T-helper 2 cell (primary cell): ENCODE results near the gene PSMG3.

Experiments used
- DNase-seq, 5 experiments: peaks; one replicate each; pipeline versions ENCODE4 v3.0.0 to v3.0.0-alpha.2; 2012 to 2022

PSMG3 gene

DNA sequence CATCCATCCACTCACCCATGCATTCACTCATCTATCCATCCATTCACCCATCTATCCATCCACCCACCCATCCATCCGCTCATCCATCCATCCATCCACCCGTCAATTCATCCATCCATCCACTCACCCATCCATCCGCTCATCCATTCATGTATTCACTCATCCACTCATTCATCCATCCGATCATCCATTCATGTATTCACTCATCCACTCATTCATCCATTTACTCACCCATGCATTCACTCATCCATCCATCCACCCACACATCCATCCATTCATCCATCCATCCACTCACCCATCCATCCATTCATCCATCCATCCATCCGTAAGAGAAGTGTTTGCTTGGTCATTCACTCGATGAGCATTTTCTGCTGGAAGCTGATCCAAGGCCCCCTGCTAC is 8.7 kb upstream of the PSMG3 start:
- no peak for DNase-seq

- DNase-seq: no peak
These were observed 6.9 kb upstream of the PSMG3 start for GRCh38 chr7:1576521-1577253.

DNA sequence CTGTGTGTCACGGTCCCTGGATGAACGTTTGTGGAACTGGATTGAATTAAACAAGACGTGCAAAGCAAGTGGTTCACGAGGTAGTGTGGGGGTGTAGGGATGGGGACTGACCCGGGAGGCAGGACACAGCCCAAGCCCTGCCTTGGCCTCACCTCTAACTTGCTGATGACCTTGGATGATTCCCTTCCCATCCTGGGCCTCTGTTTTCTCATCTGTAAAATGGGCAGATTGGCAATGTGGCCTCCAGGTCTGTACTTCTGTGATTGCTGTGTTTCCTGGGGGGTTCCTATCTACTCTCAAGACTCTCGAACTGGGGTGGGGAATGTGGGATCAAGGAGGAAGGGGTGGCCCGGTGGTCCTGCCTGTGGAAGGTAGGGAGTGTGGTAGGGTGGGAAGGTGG is 6.0 kb upstream of the PSMG3 start:
- DNase-seq: no peak

- DNase-seq: no peak
These were observed 2.4 kb upstream of the PSMG3 start for GRCh38 chr7:1572111-1572822.

- no peak for DNase-seq
These were observed 396 bp downstream of the PSMG3 start for GRCh38 chr7:1569440-1569832.

GRCh38 chr7:1569016-1569415 is 816 bp downstream of the PSMG3 start:
- peak in 2 of 5 experiments; percentile 56 to 79 for DNase-seq

DNA sequence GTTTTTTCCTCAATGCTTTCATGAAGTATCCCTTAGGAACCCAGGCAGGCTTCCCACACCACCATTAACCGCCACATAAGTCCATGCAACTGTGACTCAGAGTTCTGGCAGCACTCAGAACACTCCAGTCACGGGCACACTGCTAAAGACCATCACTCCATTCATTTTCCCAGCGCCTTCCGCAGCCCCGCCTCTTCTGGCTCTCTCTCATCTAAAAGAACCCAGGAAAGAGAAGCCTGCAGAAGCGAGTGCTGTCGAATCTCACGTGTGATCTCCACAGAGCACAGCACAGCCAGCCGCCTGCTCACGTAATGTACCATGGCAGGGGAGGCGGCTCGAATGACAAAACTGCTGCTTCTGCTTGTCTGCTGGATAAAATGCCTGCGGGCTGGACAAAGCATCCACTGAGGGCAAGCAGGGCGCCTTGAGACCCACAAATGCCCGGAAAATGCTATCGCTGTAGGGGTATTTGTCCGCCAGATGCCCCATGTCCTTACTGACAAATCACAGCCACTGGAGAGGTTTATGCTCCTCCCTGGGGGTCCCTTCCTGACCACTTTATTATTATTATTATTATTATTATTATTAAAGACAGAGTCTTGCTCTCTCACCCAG is 1.8 kb downstream of the PSMG3 start:
- no peak for DNase-seq

- DNase-seq: no peak
These were observed 2.6 kb downstream of the PSMG3 start for GRCh38 chr7:1567049-1567771.

GRCh38 chr7:1566687-1567048 is 3.2 kb downstream of the PSMG3 start:
- DNase-seq: no peak

DNA sequence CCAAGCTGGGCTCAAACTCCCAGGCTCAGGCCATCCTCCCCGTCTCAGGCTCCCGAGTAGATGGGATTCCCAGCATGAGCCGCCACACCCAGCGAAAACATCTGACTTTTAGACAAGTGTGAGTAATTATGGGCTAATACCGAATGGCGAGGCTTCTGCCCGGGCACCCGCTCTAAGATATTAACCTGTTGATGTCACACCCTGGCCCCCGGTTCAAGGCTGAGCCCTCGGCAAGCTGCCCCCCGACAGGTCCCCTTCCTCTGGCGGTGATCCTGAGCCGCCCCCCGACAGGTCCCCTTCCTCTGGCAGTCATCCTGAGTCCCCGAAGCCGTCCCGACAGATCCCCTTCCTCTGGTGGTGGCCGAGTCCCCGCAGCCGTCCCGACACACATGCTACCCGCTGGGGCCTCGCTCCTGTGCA is 5.2 kb downstream of the PSMG3 start:
- no peak for DNase-seq

DNA sequence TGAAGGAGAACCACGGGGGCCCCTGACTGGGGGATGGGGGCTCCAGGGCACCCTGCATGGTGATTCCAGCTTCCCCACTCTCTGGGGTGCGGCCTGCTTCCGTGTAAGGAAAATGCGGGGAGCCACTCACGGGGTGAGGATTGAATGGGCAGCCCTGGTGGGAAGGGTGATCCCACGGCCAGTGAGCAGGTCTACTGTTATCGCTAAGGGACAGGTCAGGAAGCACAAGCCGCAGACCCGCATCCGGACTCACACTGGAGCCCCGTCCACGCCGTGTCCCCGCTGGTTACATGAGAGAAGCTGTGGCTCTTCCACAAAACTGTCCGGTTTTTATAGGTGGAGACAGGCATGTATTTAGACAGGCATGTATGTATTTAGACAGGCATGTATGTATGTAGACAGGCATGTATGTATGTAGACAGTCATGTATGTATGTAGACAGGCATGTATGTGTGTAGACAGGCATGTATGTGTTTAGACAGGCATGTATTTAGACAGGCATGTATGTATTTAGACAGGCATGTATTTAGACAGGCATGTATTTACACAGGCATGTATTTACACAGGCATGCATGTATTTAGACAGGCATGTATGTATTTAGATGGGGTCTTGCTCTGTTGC is 5.7 kb downstream of the PSMG3 start:
- no peak for DNase-seq

GRCh38 chr7:1562597-1563051 is 7.2 kb downstream of the PSMG3 start:
- DNase-seq: no peak

- DNase-seq: no peak
These were observed 7.7 kb downstream of the PSMG3 start for GRCh38 chr7:1562116-1562515.

- no peak for DNase-seq
These were observed 8.5 kb downstream of the PSMG3 start for GRCh38 chr7:1561036-1561940.

- DNase-seq: no peak
These were observed 9.2 kb downstream of the PSMG3 start for GRCh38 chr7:1560620-1561031.

GRCh38 chr7:1559626-1560590 is 9.9 kb downstream of the PSMG3 start:
- no peak for DNase-seq

- DNase-seq: no peak
These were observed 10.8 kb downstream of the PSMG3 start for GRCh38 chr7:1558841-1559625.

DNA sequence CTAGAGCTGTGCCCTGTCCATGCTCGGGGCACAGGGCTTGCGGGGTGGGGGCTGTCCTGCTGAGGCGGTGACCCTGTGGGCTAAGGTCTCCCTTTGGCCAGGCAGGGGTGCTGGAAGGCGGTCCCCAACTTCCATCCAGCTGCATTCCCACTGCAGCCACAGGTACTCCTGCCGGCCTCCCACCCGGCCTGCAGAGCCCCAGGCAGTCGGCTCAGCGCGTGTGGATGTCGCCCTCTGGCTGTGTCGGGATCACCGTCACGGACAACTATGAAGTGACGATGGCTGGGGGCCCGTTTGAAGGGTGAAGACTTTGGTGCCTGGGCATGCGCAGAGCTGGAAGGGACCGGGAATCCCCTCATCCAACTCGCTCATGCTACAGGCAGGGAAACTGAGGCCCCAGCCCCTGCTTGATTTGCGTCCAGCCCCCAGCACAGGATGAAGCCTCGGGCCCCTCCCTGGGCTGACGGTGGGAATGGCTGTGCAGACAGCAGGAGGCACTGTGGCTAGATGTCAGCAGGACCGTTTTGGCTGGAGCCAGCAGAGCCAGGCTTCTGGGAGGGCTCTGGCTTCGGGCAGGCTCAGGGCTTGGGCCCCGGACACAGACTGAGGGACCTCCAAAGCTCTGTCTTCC is 11.5 kb downstream of the PSMG3 start:
- DNase-seq: no peak

- no peak for DNase-seq
These were observed 12.1 kb downstream of the PSMG3 start for GRCh38 chr7:1557771-1558170.
